ENCODE data around the gene ANKRD13C.

- TF ChIP-seq CTCF (IDR thresholded peaks at IDR 0.05) = no peak
- no peak for TF ChIP-seq EP300 (IDR thresholded peaks at IDR 0.05)
- no peak for TF ChIP-seq POLR2A (IDR thresholded peaks at IDR 0.05)
Measured at GRCh38 chr1:70384542-70384941, 30.0 kb upstream of the ANKRD13C start.
